Nephron progenitor cell (in vitro differentiated cells): ENCODE results near the gene TTC36.

Experiments used
- DNase-seq: peaks from one replicate; pipeline ENCODE4 v3.0.0; 2021
- H3K27ac Mint-ChIP-seq: 2 replicates; pipeline ENCODE4 v1.8.0; 2021; ENCODE audit warnings: mild to moderate bottlenecking, moderate library complexity, mixed read lengths
- H3K27me3 Mint-ChIP-seq: 2 replicates; pipeline ENCODE4 v1.8.0; 2021; ENCODE audit warnings: mild to moderate bottlenecking, low read depth, mixed read lengths; ENCODE audit not compliant: poor library complexity
- H3K36me3 Mint-ChIP-seq: 2 replicates; pipeline ENCODE4 v1.8.0; 2021; ENCODE audit warnings: low read depth, mixed read lengths
- H3K4me1 Mint-ChIP-seq: 2 replicates; pipeline ENCODE4 v1.8.0; 2021; ENCODE audit warnings: mixed read lengths
- H3K4me3 Mint-ChIP-seq: 2 replicates; pipeline ENCODE4 v1.8.0; 2021; ENCODE audit warnings: mild to moderate bottlenecking, moderate library complexity, mixed read lengths
- H3K9me3 Mint-ChIP-seq: 2 replicates; pipeline ENCODE4 v1.8.0; 2021; ENCODE audit warnings: mild to moderate bottlenecking, moderate library complexity, mixed read lengths
- CTCF ChIP-seq: fragments of 200-600 bp; sonication (generic); IDR thresholded peaks from 2 replicates; pipeline ENCODE4 v1.5.0; 2021; ENCODE audit warnings: antibody characterized with exemption

TTC36 gene

DNA sequence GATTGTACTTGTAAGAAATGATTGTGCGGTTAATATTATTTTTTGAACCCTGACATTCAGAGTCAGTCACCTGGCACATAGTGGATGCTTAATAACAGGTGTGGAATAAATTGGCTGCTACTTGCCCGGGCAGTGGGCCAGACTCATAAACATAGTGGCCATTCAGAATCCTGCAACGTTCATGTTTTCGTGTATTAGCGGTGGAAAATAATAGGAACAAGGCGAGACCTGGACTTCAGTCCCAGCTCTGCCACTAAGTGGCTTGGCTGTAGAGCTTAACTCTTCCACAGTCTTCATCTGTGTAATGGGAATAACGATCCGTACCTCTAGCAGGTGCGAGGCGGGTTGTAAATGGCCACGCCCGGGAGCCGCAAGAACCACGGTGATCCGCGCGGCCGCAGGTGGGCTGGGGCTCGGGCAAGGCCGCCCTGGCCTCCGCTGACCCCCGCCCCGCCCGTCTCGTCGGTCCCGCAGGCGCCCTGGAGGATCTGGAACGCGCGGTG lies 3.0 kb downstream of the TTC36 start:
- no peak for DNase-seq
- no peak overlapping the region for H3K27ac Mint-ChIP-seq
- peaks cover 12% of the 10 kb centered on the region for H3K27me3 Mint-ChIP-seq
- peaks cover 36% of the 10 kb centered on the region for H3K4me1 Mint-ChIP-seq
- peak overlapping the region; percentile 83 for H3K4me3 Mint-ChIP-seq
- H3K9me3 Mint-ChIP-seq = no peaks in the 10 kb centered on the region
- peaks cover 13% of the 10 kb centered on the region for H3K36me3 Mint-ChIP-seq
- TF ChIP-seq CTCF = no peak

DNA sequence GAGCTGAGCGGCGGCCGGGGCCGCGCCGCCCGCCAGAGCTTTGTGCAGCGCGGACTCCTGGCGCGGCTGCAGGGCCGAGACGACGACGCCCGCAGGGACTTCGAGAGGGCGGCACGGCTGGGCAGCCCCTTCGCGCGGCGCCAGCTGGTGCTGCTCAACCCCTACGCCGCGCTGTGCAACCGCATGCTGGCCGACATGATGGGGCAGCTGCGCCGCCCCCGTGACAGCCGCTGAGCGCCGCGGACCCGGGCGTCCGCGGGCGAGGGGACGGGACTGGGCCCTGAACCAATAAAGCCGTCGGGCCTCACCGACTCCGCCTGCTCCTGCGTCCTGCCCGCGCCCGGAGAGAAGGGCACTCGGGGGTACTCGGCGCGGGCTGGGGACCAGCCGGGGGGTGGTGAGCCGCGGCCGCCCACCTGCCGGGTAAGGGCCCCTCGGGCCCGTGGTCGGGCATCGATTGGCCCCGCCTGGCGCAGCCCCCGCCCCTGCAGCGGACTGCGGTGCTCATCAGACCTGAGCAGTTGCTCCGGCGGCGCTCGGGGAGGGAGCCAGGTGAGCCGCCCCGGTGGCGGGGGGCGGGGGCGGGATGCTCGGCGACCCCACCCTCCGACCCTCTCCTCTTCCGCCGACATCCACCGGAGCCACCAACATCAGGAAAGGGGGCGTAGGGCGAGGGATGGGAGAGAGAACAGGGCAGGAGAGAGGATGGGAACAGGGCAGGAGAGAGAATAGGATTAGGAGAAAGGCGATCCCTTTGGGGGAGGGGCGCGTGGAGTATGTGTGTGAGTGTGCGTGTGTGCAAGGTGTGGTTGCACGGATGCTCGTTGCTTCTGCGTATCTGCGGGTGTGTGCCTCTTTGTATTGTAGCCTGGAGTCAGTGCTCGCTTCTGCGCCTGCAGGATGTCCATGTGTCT lies 3.7 kb downstream of the TTC36 start, which contains the start of gene TMEM25:
TMEM25 (plus strand) TSS at position 510 of the 914 bp plus-strand sequence. CDS start 610 bp downstream, outside the sequence.
- no peaks in the 10 kb centered on the region for H3K9me3 Mint-ChIP-seq
- no peak for TF ChIP-seq CTCF
- peaks cover 16% of the 10 kb centered on the region for H3K36me3 Mint-ChIP-seq
- peak within 1 kb of the TSS; percentile 98 for H3K4me3 Mint-ChIP-seq
- H3K27ac Mint-ChIP-seq = no peak within 1 kb of the TSS
- H3K4me1 Mint-ChIP-seq = peaks cover 36% of the 10 kb centered on the region
- peak; percentile 79 for DNase-seq
- H3K27me3 Mint-ChIP-seq = peaks cover 16% of the 10 kb centered on the region

- Mint-ChIP-seq H3K4me1 (peaks cover 34% of the 10 kb centered on the region), H3K27ac (no peak overlapping the region), H3K36me3 (peaks cover 18% of the 10 kb centered on the region), H3K9me3 (no peaks in the 10 kb centered on the region), H3K4me3 (peak overlapping the region; percentile 98), H3K27me3 (peaks cover 16% of the 10 kb centered on the region)
- no peak for DNase-seq
- no peak for TF ChIP-seq CTCF
These were observed 4.4 kb downstream of the TTC36 start for GRCh38 chr11:118531597-118532084.

GRCh38 chr11:118532091-118532490 lies 4.8 kb downstream of the TTC36 start:
- peaks cover 30% of the 10 kb centered on the region for H3K4me1 Mint-ChIP-seq
- no peak for DNase-seq
- H3K27ac Mint-ChIP-seq = no peak overlapping the region
- peak overlapping the region; percentile 98 for H3K4me3 Mint-ChIP-seq
- H3K36me3 Mint-ChIP-seq = peaks cover 20% of the 10 kb centered on the region
- no peaks in the 10 kb centered on the region for H3K9me3 Mint-ChIP-seq
- peaks cover 16% of the 10 kb centered on the region for H3K27me3 Mint-ChIP-seq
- no peak for TF ChIP-seq CTCF

- Mint-ChIP-seq H3K36me3 (peaks cover 17% of the 10 kb centered on the region), H3K4me3 (peak overlapping the region; percentile 98), H3K4me1 (peaks cover 24% of the 10 kb centered on the region), H3K27me3 (peaks cover 16% of the 10 kb centered on the region), H3K9me3 (no peaks in the 10 kb centered on the region), H3K27ac (no peak overlapping the region)
- TF ChIP-seq CTCF = no peak
- no peak for DNase-seq
These were observed 5.8 kb downstream of the TTC36 start for GRCh38 chr11:118532852-118533768.
